HG02885 (cell line): ENCODE data around the gene RIC3.
A peak's percentile ranks its signal among the peaks of the same experiment; 100 is the strongest.

Source experiments
- ATAC-seq: cut with Tn5 transposase; IDR thresholded peaks from one replicate; pipeline ENCODE4 v1.9.1; 2021; ENCODE audit warnings: mild to moderate bottlenecking; ENCODE audit not compliant: unreplicated experiment, poor library complexity

RIC3 gene

GRCh38 chr11:8071616-8072581 lies 96.9 kb downstream of the RIC3 start:
- ATAC-seq = no peak

- peak; percentile 82 for ATAC-seq
Observed at GRCh38 chr11:8070417-8071115, 98.3 kb downstream of the RIC3 start.

- no peak for ATAC-seq
Observed at GRCh38 chr11:8069771-8070170, 99.1 kb downstream of the RIC3 start.

- ATAC-seq = no peak
Observed at GRCh38 chr11:8068605-8069221, 100.1 kb downstream of the RIC3 start.

GRCh38 chr11:8067929-8068575 lies 100.8 kb downstream of the RIC3 start:
- no peak for ATAC-seq

- ATAC-seq = no peak
Observed at GRCh38 chr11:8067567-8067928, 101.3 kb downstream of the RIC3 start.

- ATAC-seq = no peak
Observed at GRCh38 chr11:8066911-8067455, 101.8 kb downstream of the RIC3 start.

- ATAC-seq = no peak
Observed at GRCh38 chr11:8066036-8066910, 102.6 kb downstream of the RIC3 start.

GRCh38 chr11:8065031-8065430 lies 103.8 kb downstream of the RIC3 start:
- no peak for ATAC-seq

- no peak for ATAC-seq
Observed at GRCh38 chr11:8063324-8063723, 105.5 kb downstream of the RIC3 start.

- no peak for ATAC-seq
Observed at GRCh38 chr11:8062781-8063257, 106.0 kb downstream of the RIC3 start.

GRCh38 chr11:8061555-8062428 lies 107.0 kb downstream of the RIC3 start:
- no peak for ATAC-seq

GRCh38 chr11:8060801-8061554 lies 107.8 kb downstream of the RIC3 start:
- no peak for ATAC-seq

GRCh38 chr11:8060146-8060719 lies 108.6 kb downstream of the RIC3 start:
- no peak for ATAC-seq

GRCh38 chr11:8059571-8060011 lies 109.2 kb downstream of the RIC3 start:
- no peak for ATAC-seq

- ATAC-seq = no peak
Observed at GRCh38 chr11:8059030-8059429, 109.8 kb downstream of the RIC3 start.

- no peak for ATAC-seq
Observed at GRCh38 chr11:8058216-8058615, 110.6 kb downstream of the RIC3 start.
